ENCODE results near the gene HCK. TPM values are rescaled to one million over a fixed set of nuclear protein-coding genes. Genes with fewer than 3 reads are reported as not detected.
"Not testable (repeated sequence)": the region's sequence is repeated elsewhere in the genome, so short reads cannot be mapped to it uniquely, and the experiment has no call there.

The HCK gene
- total RNA-seq, 4 donors from 2014 or later: 7.0 to 10.2 (median 8.7) TPM

GRCh38 chr20:32113591-32114260 is 61.7 kb downstream of the HCK start:
- DNase-seq (ENCODE audit: low spot score in 2 of 2): no peak
- 65 to 78% methylated on average over 2 of the region's 2 CpGs for WGBS, 2 donors
- intact Hi-C loops (cut with DNase I; ENCODE audit: low total_unique reads): loop anchor here (10.0 kb wide), 1 partner anchor 81 kb away; no protein-coding TSS in a partner anchor
- H3K4me3 ChIP-seq (ENCODE audit: low read depth, poor library complexity, severe bottlenecking): no peak overlapping the region
- TF ChIP-seq CTCF (IDR thresholded peaks at IDR 0.05) (no peak), POLR2A (IDR thresholded peaks at IDR 0.05) (no peak)

GRCh38 chr20:32114305-32114960 is 62.4 kb downstream of the HCK start:
- 69 to 75% methylated on average over 8 of the region's 8 CpGs for WGBS, 2 donors
- H3K4me3 ChIP-seq (ENCODE audit: low read depth, poor library complexity, severe bottlenecking): no peak overlapping the region
- TF ChIP-seq POLR2A (IDR thresholded peaks at IDR 0.05) (no peak), CTCF (IDR thresholded peaks at IDR 0.05) (no peak)
- peak in 1 of 2 donors; percentile 69 for DNase-seq (ENCODE audit: low spot score in 2 of 2)
- intact Hi-C loops (cut with DNase I; ENCODE audit: low total_unique reads): loop anchor here (10.0 kb wide), 1 partner anchor 80 kb away; no protein-coding TSS in a partner anchor

GRCh38 chr20:32115211-32115767 is 63.2 kb downstream of the HCK start:
- TF ChIP-seq CTCF (IDR thresholded peaks at IDR 0.05) (no peak), POLR2A (IDR thresholded peaks at IDR 0.05) (no peak)
- intact Hi-C loops (cut with DNase I; ENCODE audit: low total_unique reads): loop anchor here (10.0 kb wide), 1 partner anchor 80 kb away; no protein-coding TSS in a partner anchor
- H3K4me3 ChIP-seq (ENCODE audit: low read depth, poor library complexity, severe bottlenecking): no peak overlapping the region
- DNase-seq (ENCODE audit: low spot score in 2 of 2): peak in 1 of 2 donors; percentile 48
- WGBS, 2 donors: 55% methylated on average over 5 of the region's 5 CpGs

- intact Hi-C loops (cut with DNase I; ENCODE audit: low total_unique reads): loop anchor here (10.0 kb wide), 1 partner anchor 79 kb away; no protein-coding TSS in a partner anchor
- TF ChIP-seq CTCF (IDR thresholded peaks at IDR 0.05): no peak
- TF ChIP-seq POLR2A (IDR thresholded peaks at IDR 0.05): no peak
- peak in 1 of 2 donors; percentile 18 for DNase-seq (ENCODE audit: low spot score in 2 of 2)
- no peak overlapping the region for H3K4me3 ChIP-seq (ENCODE audit: low read depth, poor library complexity, severe bottlenecking)
- WGBS, 2 donors: 62 to 73% methylated on average over 6 of the region's 6 CpGs
Observed at GRCh38 chr20:32116079-32116521, 64.1 kb downstream of the HCK start.

GRCh38 chr20:32116796-32117195 is 64.8 kb downstream of the HCK start:
- intact Hi-C loops (cut with DNase I; ENCODE audit: low total_unique reads): loop anchor here (10.0 kb wide), 1 partner anchor 78 kb away; no protein-coding TSS in a partner anchor
- peak in 1 of 2 donors; percentile 59 for DNase-seq (ENCODE audit: low spot score in 2 of 2)
- H3K4me3 ChIP-seq (ENCODE audit: low read depth, poor library complexity, severe bottlenecking): not testable (repeated sequence)
- WGBS, 2 donors: 78 to 92% methylated on average over 6 of the region's 6 CpGs

- 95 to 96% methylated on average over 5 of the region's 5 CpGs for WGBS, 2 donors
- intact Hi-C loops (cut with DNase I; ENCODE audit: low total_unique reads): loop anchor here (10.0 kb wide), 1 partner anchor 76 kb away; no protein-coding TSS in a partner anchor
- DNase-seq (ENCODE audit: low spot score in 2 of 2): not testable (repeated sequence)
Observed at GRCh38 chr20:32118427-32118826, 66.4 kb downstream of the HCK start.

More at GRCh38 chr20:32118427-32118826, 66.4 kb downstream of the HCK start:
- H3K4me3 ChIP-seq (ENCODE audit: low read depth, poor library complexity, severe bottlenecking): not testable (repeated sequence)

All from lower leg skin (tissue), 4 donors.